ENCODE results near the gene SENP6.

- TF ChIP-seq, protein P1, sequence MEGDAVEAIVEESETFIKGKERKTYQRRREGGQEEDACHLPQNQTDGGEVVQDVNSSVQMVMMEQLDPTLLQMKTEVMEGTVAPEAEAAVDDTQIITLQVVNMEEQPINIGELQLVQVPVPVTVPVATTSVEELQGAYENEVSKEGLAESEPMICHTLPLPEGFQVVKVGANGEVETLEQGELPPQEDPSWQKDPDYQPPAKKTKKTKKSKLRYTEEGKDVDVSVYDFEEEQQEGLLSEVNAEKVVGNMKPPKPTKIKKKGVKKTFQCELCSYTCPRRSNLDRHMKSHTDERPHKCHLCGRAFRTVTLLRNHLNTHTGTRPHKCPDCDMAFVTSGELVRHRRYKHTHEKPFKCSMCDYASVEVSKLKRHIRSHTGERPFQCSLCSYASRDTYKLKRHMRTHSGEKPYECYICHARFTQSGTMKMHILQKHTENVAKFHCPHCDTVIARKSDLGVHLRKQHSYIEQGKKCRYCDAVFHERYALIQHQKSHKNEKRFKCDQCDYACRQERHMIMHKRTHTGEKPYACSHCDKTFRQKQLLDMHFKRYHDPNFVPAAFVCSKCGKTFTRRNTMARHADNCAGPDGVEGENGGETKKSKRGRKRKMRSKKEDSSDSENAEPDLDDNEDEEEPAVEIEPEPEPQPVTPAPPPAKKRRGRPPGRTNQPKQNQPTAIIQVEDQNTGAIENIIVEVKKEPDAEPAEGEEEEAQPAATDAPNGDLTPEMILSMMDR (IDR thresholded peaks at IDR 0.05): no peak
- no peak for TF ChIP-seq POLR2A (IDR thresholded peaks at IDR 0.05)
These were observed 6.6 kb downstream of the SENP6 start for GRCh38 chr6:75608304-75608703.
